ENCODE measurements around the gene MIOX. TPM values are rescaled to one million over a fixed set of nuclear protein-coding genes. Genes with fewer than 3 reads are reported as not detected.
A peak's percentile ranks its signal among the peaks of the same experiment; 100 is the strongest.

MIOX gene
- total RNA-seq, 4 donors from 2014 or later, result not detected

GRCh38 chr22:50476868-50477267 lies 9.8 kb upstream of the MIOX start:
- no peak for DNase-seq
- Histone ChIP-seq H3K4me3 (no peak overlapping the region), H3K9me3 (no peaks in the 10 kb centered on the region), H3K4me1 (peaks cover 29 to 52% (median 31%) of the 10 kb centered on the region in 3 donors), H3K27me3 (peaks cover 0 to 34% (median 3%) of the 10 kb centered on the region in 4 donors), H3K36me3 (no peaks in the 10 kb centered on the region), H3K27ac (no peak overlapping the region)
- TF ChIP-seq POLR2A (IDR thresholded peaks at IDR 0.05), result no peak
- TF ChIP-seq CTCF (IDR thresholded peaks at IDR 0.05), result no peak
- 52 to 54% methylated on average over 7 of the region's 7 CpGs for WGBS, 2 donors
- intact Hi-C loops (cut with DNase I), result no loop called here

GRCh38 chr22:50477923-50478322 lies 8.7 kb upstream of the MIOX start:
- WGBS, 2 donors, result 88% methylated on average over 10 of the region's 12 CpGs; no CpG with 5 or more reads in 1 of the 2 donors
- Histone ChIP-seq H3K4me1 (peaks cover 23 to 49% (median 25%) of the 10 kb centered on the region in 3 donors), H3K36me3 (no peaks in the 10 kb centered on the region), H3K9me3 (no peaks in the 10 kb centered on the region), H3K27ac (no peak overlapping the region), H3K27me3 (peaks cover 0 to 45% (median 6%) of the 10 kb centered on the region in 4 donors), H3K4me3 (no peak overlapping the region)
- no peak for DNase-seq
- TF ChIP-seq POLR2A (IDR thresholded peaks at IDR 0.05), result no peak
- TF ChIP-seq CTCF (IDR thresholded peaks at IDR 0.05), result no peak
- intact Hi-C loops (cut with DNase I), result no loop called here

- peaks cover 0 to 63% (median 6%) of the 10 kb centered on the region in 4 donors for H3K27me3 ChIP-seq
- no peak overlapping the region for H3K4me3 ChIP-seq
- WGBS, 2 donors, result 58 to 63% methylated on average over 11 of the region's 11 CpGs
- no peak for DNase-seq
- H3K27ac ChIP-seq, result no peak overlapping the region
- no peak for TF ChIP-seq CTCF (IDR thresholded peaks at IDR 0.05)
- TF ChIP-seq POLR2A (IDR thresholded peaks at IDR 0.05), result no peak
- H3K36me3 ChIP-seq, result no peaks in the 10 kb centered on the region
- intact Hi-C loops (cut with DNase I), result no loop called here
- H3K9me3 ChIP-seq, result no peaks in the 10 kb centered on the region
- peaks cover 12 to 37% (median 14%) of the 10 kb centered on the region in 3 donors for H3K4me1 ChIP-seq
Measured at GRCh38 chr22:50479721-50480120, 6.9 kb upstream of the MIOX start.

GRCh38 chr22:50481045-50481439 lies 5.6 kb upstream of the MIOX start:
- Histone ChIP-seq H3K27ac (no peak overlapping the region), H3K27me3 (peaks cover 0 to 76% (median 6%) of the 10 kb centered on the region in 4 donors), H3K4me1 (peaks cover 5 to 30% (median 7%) of the 10 kb centered on the region in 3 donors), H3K4me3 (peak overlapping the region; percentile 39 to 65 (median 50)), H3K9me3 (no peaks in the 10 kb centered on the region), H3K36me3 (no peaks in the 10 kb centered on the region)
- WGBS, 2 donors, result 48% methylated on average over 5 of the region's 45 CpGs; no CpG with 5 or more reads in 1 of the 2 donors
- intact Hi-C loops (cut with DNase I), result no loop called here
- TF ChIP-seq POLR2A (IDR thresholded peaks at IDR 0.05) (no peak), CTCF (IDR thresholded peaks at IDR 0.05) (no peak)
- DNase-seq, result no peak

- TF ChIP-seq CTCF (IDR thresholded peaks at IDR 0.05), result no peak
- no peak for TF ChIP-seq POLR2A (IDR thresholded peaks at IDR 0.05)
- intact Hi-C loops (cut with DNase I), result no loop called here
- Histone ChIP-seq H3K9me3 (no peaks in the 10 kb centered on the region), H3K4me1 (peaks cover 5 to 26% (median 7%) of the 10 kb centered on the region in 3 donors), H3K36me3 (no peaks in the 10 kb centered on the region), H3K27me3 (peaks cover 0 to 80% (median 6%) of the 10 kb centered on the region in 4 donors), H3K4me3 (peak within 1 kb of the TSS; percentile 39 to 65 (median 50)), H3K27ac (peak within 1 kb of the TSS in 1 of 4 donors; percentile 39)
- 20% methylated on average over 3 of the region's 70 CpGs; no CpG with 5 or more reads in 1 of the 2 donors for WGBS, 2 donors
- no peak for DNase-seq
Measured at GRCh38 chr22:50481440-50482106, 5.1 kb upstream of the MIOX start, which contains the start of gene ADM2. TSS of gene ADM2 (plus strand) at chr22:50481543. CDS start at chr22:50481848, 305 bp downstream.
